ENCODE results near the gene TSPAN14.

- TF ChIP-seq CTCF (IDR thresholded peaks at IDR 0.05) (no peak), POLR2A (IDR thresholded peaks at IDR 0.05) (no peak)
Observed at GRCh38 chr10:80518143-80518806, 64.2 kb downstream of the TSPAN14 start.

Measured in adrenal gland (tissue), 5 donors.